GM12878 (cell line): ENCODE measurements around the gene TBC1D9B. TPM values are rescaled to one million over a fixed set of nuclear protein-coding genes. Genes with fewer than 3 reads are reported as not detected.

ENCODE experiments used
- ATAC-seq: fragments of 200-7000 bp; cut with Tn5 transposase; 3 replicates; pipeline ENCODE4 v1.9.1; 2020; ENCODE audit warnings: mild to moderate bottlenecking, moderate library complexity
- BruUV-seq: library from RNA; stranded (reverse); fragments of 400-500 nt; replicated peaks from 2 replicates; lab custom pipeline; 2021; lab: Mats Ljungman, UMichigan
- CTCF ChIA-PET: fragments of 300-600 bp; sonication (Branson Sonifier 250); formaldehyde crosslinking; extraction: SDS; loops from one replicate; lab custom pipeline; 2021; ENCODE audit warnings: inconsistent platforms; lab: Yijun Ruan, JAX
- POLR2A ChIA-PET: fragments of 350-600 bp; formaldehyde crosslinking; extraction: SDS; loops from one replicate; lab custom pipeline; 2021; ENCODE audit warnings: inconsistent platforms; lab: Charles Lee
- RAD21 ChIA-PET: fragments of 300-600 bp; sonication (Branson Sonifier 250); formaldehyde crosslinking; loops from one replicate; lab custom pipeline; 2023; ENCODE audit warnings: antibody characterized with exemption; ENCODE audit not compliant: unreplicated experiment; lab: Charles Lee
- SMC1A ChIA-PET: fragments of 300-600 bp; sonication (Branson Sonifier 250); formaldehyde crosslinking; loops from one replicate; lab custom pipeline; 2023; ENCODE audit not compliant: unreplicated experiment, uncharacterized antibody; lab: Charles Lee
- DNase-seq: peaks from one replicate; pipeline ENCODE4 v3.0.0-alpha.2; 2011; ENCODE audit warnings: low read depth, low spot score
- FAIRE-seq: peaks from 3 replicates; lab custom pipeline; 2011; peaks lifted over from hg19 to GRCh38; lab: Jason Lieb, UNC
- H2AFZ ChIP-seq: 2 replicates; pipeline ENCODE4 v1.6.0; 2011; ENCODE audit warnings: low read depth, low read length, control low read depth; ENCODE audit not compliant: control insufficient read depth
- H3K27ac ChIP-seq: 2 replicates; pipeline ENCODE4 v1.5.1; 2011; ENCODE audit warnings: control low read depth; ENCODE audit not compliant: control insufficient read depth, insufficient read depth
- H3K27me3 ChIP-seq, 2 experiments: replicated peaks in 1 of 2; 2 replicates each; pipeline versions ENCODE4 v1.6.0 to v1.6.1; 2011; ENCODE audit warnings: low read length in 1 of 2; ENCODE audit not compliant: control insufficient read depth in 2 of 2, insufficient read depth in 2 of 2
- H3K36me3 ChIP-seq, 2 experiments: 2 replicates each; pipeline ENCODE4 v1.5.1; 2011; ENCODE audit warnings: low read length in 1 of 2; ENCODE audit not compliant: control insufficient read depth in 2 of 2, insufficient read depth in 2 of 2
- H3K4me1 ChIP-seq: 2 replicates; pipeline ENCODE4 v1.6.1; 2011; ENCODE audit warnings: mild to moderate bottlenecking, low read length, moderate library complexity, mixed read lengths; ENCODE audit not compliant: control insufficient read depth, insufficient read depth
- H3K4me2 ChIP-seq: 2 replicates; pipeline ENCODE4 v1.6.0; 2011; ENCODE audit warnings: control low read depth; ENCODE audit not compliant: control insufficient read depth, insufficient read depth
- H3K4me3 ChIP-seq: fragments of 200-600 bp; sonication (generic); 2 replicates; pipeline ENCODE4 v1.5.1; 2016
- H3K79me2 ChIP-seq: 2 replicates; pipeline ENCODE4 v1.6.0; 2011; ENCODE audit warnings: low read length; ENCODE audit not compliant: control insufficient read depth, insufficient read depth
- H3K9ac ChIP-seq: 2 replicates; pipeline ENCODE4 v1.8.0; 2011; ENCODE audit warnings: low read length, control low read depth, mixed read lengths; ENCODE audit not compliant: control insufficient read depth, insufficient read depth
- H3K9me3 ChIP-seq: replicated peaks from 3 replicates; pipeline ENCODE4 v1.5.1; 2011; ENCODE audit warnings: mild to moderate bottlenecking, low read length; ENCODE audit not compliant: control insufficient read depth, insufficient read depth
- H4K20me1 ChIP-seq: 2 replicates; pipeline ENCODE4 v1.6.0; 2011; ENCODE audit not compliant: control insufficient read depth, insufficient read depth
- ATF7 ChIP-seq: fragments of 450-650 bp; IDR thresholded peaks from 2 replicates; pipeline ENCODE4 v1.6.1; 2016; ENCODE audit warnings: low read depth, mild to moderate bottlenecking
- CBX5 ChIP-seq: sonication (generic); IDR thresholded peaks from 2 replicates; pipeline ENCODE4 v1.6.1; 2016; ENCODE audit warnings: low read depth, moderate library complexity, mild to moderate bottlenecking, inconsistent platforms
- FOXM1 ChIP-seq: IDR thresholded peaks from 2 replicates; pipeline ENCODE4 v1.6.1; 2012; ENCODE audit warnings: low read depth, mild to moderate bottlenecking, inconsistent platforms, low read length, moderate library complexity
- IKZF1 ChIP-seq: fragments of 450-650 bp; conservative IDR thresholded peaks from 2 replicates; pipeline ENCODE4 v1.6.1; 2017; ENCODE audit warnings: antibody characterized with exemption, mild to moderate bottlenecking
- POLR2A ChIP-seq: IDR thresholded peaks from 2 replicates; pipeline ENCODE4 v1.6.1; 2011; ENCODE audit warnings: low read depth, mild to moderate bottlenecking, low read length
- RAD51 ChIP-seq: fragments of 450-650 bp; IDR thresholded peaks from 2 replicates; pipeline ENCODE4 v1.6.1; 2016; ENCODE audit warnings: moderate library complexity, mild to moderate bottlenecking, inconsistent platforms
- WGBS: methylation state at CpG from one replicate; pipeline ENCODE4 v1.1.6; 2016; ENCODE audit warnings: low lambda C conversion rate; ENCODE audit not compliant: insufficient replicate concordance, insufficient coverage; ENCODE audit errors: missing lambda C conversion rate; 5-methylcytosine and 5-hydroxymethylcytosine counted together
- in situ Hi-C: fragments of 300-500 bp; cut with MboI; formaldehyde crosslinking; loops from 9 replicates; pipeline ENCODE4 v1.14.3; 2018; ENCODE audit warnings: mixed read lengths
- intact Hi-C: fragments of 100-400 bp; cut with micrococcal nuclease; formaldehyde crosslinking; loops from one replicate; pipeline ENCODE4 v1.14.2; 2022; ENCODE audit not compliant: unreplicated experiment
- polyA plus RNA-seq, 11 experiments: library from polyadenylated mRNA; depleted of rRNA in 4 of 11; unstranded in 6 of 11; stranded (reverse) in 5 of 11; fragments of >200 nt; fragmentation: Nextera tagmentation in 4 of 11; fragmentation: Illumina TruSeq in 1 of 11; extraction: Ambion mirVana in 4 of 11; extraction: Trizol in 1 of 11; gene quantifications; 1 replicate in 1 of 11; 2 replicates in 10 of 11; pipeline versions ENCODE4 v1.2.1 to v1.2.3, GENCODE V29; 2011 to 2016; ENCODE audit warnings: inconsistent platforms in 2 of 11, missing spikeins in 2 of 11, low read depth in 1 of 11
- total RNA-seq, 4 experiments: library from RNA; depleted of rRNA in 3 of 4; stranded (reverse); fragments of >200 nt in 3 of 4; fragmentation: Illumina TruSeq in 1 of 4; extraction: Trizol in 1 of 4; gene quantifications; 2 replicates each; pipeline versions ENCODE4 v1.2.1 to v1.2.3, GENCODE V29; 2013 to 2021
- TF ChIP-seq, protein P1 (sequence below): IDR thresholded peaks from 2 replicates; pipeline ENCODE4 v1.6.1; 2012; ENCODE audit warnings: improper control_type of control experiment, low read depth, low read length; ENCODE audit not compliant: insufficient replicate concordance

The TBC1D9B gene
- total and polyA plus RNA-seq, 10 of the 15 experiments (the other 5 are each of a cell fraction or from before 2014, with no cell fraction given) = 4.0 to 74.2 (median 34.6) TPM

DNA sequence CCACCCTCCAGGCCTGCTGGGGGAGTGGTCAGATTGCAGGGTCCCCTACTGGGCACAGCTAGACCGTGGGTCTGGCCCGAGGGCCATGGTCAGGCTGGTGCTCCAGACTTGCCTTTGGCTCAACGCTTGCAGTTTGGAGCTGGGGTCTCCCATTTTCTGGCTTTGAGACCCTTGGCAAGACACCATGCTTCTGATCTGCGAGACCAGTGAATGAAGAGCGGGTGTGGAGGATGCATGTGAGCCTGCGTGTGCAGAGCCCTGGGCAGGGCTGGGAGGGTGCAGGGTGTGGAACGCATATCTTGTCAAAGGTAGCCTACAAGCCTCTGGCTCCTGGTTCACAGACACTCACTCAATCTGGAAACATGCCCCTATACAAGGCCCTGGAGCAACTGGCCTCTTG is 43.0 kb downstream of the TBC1D9B start (continued):
- TF ChIP-seq, protein P1, sequence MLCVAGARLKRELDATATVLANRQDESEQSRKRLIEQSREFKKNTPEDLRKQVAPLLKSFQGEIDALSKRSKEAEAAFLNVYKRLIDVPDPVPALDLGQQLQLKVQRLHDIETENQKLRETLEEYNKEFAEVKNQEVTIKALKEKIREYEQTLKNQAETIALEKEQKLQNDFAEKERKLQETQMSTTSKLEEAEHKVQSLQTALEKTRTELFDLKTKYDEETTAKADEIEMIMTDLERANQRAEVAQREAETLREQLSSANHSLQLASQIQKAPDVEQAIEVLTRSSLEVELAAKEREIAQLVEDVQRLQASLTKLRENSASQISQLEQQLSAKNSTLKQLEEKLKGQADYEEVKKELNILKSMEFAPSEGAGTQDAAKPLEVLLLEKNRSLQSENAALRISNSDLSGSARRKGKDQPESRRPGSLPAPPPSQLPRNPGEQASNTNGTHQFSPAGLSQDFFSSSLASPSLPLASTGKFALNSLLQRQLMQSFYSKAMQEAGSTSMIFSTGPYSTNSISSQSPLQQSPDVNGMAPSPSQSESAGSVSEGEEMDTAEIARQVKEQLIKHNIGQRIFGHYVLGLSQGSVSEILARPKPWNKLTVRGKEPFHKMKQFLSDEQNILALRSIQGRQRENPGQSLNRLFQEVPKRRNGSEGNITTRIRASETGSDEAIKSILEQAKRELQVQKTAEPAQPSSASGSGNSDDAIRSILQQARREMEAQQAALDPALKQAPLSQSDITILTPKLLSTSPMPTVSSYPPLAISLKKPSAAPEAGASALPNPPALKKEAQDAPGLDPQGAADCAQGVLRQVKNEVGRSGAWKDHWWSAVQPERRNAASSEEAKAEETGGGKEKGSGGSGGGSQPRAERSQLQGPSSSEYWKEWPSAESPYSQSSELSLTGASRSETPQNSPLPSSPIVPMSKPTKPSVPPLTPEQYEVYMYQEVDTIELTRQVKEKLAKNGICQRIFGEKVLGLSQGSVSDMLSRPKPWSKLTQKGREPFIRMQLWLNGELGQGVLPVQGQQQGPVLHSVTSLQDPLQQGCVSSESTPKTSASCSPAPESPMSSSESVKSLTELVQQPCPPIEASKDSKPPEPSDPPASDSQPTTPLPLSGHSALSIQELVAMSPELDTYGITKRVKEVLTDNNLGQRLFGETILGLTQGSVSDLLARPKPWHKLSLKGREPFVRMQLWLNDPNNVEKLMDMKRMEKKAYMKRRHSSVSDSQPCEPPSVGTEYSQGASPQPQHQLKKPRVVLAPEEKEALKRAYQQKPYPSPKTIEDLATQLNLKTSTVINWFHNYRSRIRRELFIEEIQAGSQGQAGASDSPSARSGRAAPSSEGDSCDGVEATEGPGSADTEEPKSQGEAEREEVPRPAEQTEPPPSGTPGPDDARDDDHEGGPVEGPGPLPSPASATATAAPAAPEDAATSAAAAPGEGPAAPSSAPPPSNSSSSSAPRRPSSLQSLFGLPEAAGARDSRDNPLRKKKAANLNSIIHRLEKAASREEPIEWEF = no peak
- TF ChIP-seq IKZF1 (no peak), ATF7 (no peak), CBX5 (no peak), RAD51 (no peak)

DNA sequence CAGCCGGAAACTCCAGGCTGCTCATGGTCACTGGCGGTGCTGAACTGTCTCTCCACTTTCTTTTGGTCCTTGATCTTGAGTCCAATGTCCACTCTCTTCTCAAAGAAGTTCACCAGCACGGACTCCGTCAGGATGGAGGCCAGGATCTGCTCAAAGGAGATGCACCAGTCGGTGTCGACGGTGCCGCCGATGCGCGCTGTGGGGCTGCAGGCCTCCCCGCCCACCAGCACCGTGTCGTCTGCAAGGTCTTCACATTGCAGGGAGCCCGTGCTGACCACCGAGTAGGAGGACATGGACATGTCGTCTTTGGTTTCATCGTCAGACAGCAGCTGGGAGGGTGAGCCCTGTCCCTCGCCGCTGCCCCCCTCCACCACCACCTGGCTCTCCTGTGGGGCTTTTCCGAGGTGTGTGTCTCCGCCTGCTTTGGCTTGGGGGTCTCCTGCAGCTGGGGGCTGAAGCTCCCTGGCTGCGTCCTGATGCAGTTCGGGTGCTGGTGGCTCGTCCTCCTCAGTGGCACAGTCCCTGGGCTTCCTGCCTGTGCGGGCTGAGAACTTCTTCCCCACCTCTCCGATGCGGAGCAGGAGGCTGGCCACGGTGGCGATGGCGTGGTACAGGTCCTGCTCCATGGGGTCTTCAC is 44.1 kb downstream of the TBC1D9B start:
- no peak overlapping the region for H3K4me3 ChIP-seq
- BruUV-seq = no TSS peak
- ATAC-seq = no peak
- SMC1A ChIA-PET = no interaction called here
- H3K36me3 ChIP-seq = peaks cover 1 to 13% of the 10 kb centered on the region in 2 experiments; a peak in 3 of 4 replicates
- TF ChIP-seq FOXM1 (no peak), POLR2A (0 out of 2 replicates have a peak, but pooled peaks have one; percentile 15)
- in situ Hi-C loops (no loop called here), intact Hi-C loops (no loop called here)
- RAD21 ChIA-PET = interaction anchor here (0.6 kb wide), 1 partner anchor 64 kb away, joined by 3 read pairs; no protein-coding TSS in a partner anchor
- H3K9ac ChIP-seq = no peak overlapping the region
- CTCF ChIA-PET = no interaction called here
- no peaks in the 10 kb centered on the region for H4K20me1 ChIP-seq
- H3K4me1 ChIP-seq = no peaks in the 10 kb centered on the region
- H3K79me2 ChIP-seq = no peaks in the 10 kb centered on the region
- H3K9me3 ChIP-seq = no peaks in the 10 kb centered on the region; the same call in 1 of the 3 replicates
- H2AFZ ChIP-seq = no peak overlapping the region
- no peak for FAIRE-seq
- over 99% methylated on average over 28 of the region's 31 CpGs for WGBS
- no peak overlapping the region for H3K27ac ChIP-seq
- H3K4me2 ChIP-seq = no peak overlapping the region
- DNase-seq = no peak
- no peaks in the 10 kb centered on the region for H3K27me3 ChIP-seq
- POLR2A ChIA-PET = no interaction called here
